OCI-LY7 (cell line): ENCODE data around the gene FMN2.

ENCODE experiments used
- CTCF ChIP-seq: fragments of 200-600 bp; sonication (generic); conservative IDR thresholded peaks from 2 replicates; pipeline ENCODE4 v1.5.1; 2014; ENCODE audit warnings: mild to moderate bottlenecking, antibody characterized with exemption, low read length, moderate library complexity, mixed read lengths
- EZH2phosphoT487 ChIP-seq: fragments of 200-600 bp; sonication (generic); IDR thresholded peaks from 2 replicates; pipeline ENCODE4 v1.6.1; 2018; ENCODE audit warnings: low read depth, borderline replicate concordance, mild to moderate bottlenecking, mixed run types, antibody characterized with exemption, low read length, moderate library complexity, mixed read lengths

- TF ChIP-seq CTCF (no peak), EZH2phosphoT487 (no peak)
Measured at GRCh38 chr1:240424740-240425464, 333.2 kb downstream of the FMN2 start.
